AG04450 (cell line): ENCODE data around the gene SPAG9. TPM values are rescaled to one million over a fixed set of nuclear protein-coding genes. Genes with fewer than 3 reads are reported as not detected.

ENCODE experiments used
- CTCF ChIA-PET: fragments of 300-600, 350-600 bp; formaldehyde crosslinking; extraction: SDS; loops from one replicate; lab custom pipeline; 2022; ENCODE audit warnings: antibody characterized with exemption, inconsistent platforms; lab: Charles Lee
- POLR2A ChIA-PET: fragments of 350-600 bp; formaldehyde crosslinking; extraction: SDS; loops from one replicate; lab custom pipeline; 2021; ENCODE audit warnings: antibody characterized with exemption, inconsistent platforms; lab: Yijun Ruan, JAX
- DNase-seq: peaks from one replicate; pipeline ENCODE4 v3.0.0-alpha.2; 2011; ENCODE audit warnings: low read depth, low spot score
- H3K27ac ChIP-seq: one replicate; pipeline ENCODE4 v1.5.1; 2012; ENCODE audit warnings: low read depth, low read length, control low read depth
- H3K27me3 ChIP-seq: one replicate; pipeline ENCODE4 v1.6.0; 2012; ENCODE audit warnings: low read length; ENCODE audit not compliant: control insufficient read depth, insufficient read depth
- H3K4me3 ChIP-seq: 2 replicates; pipeline ENCODE4 v1.5.1; 2011; ENCODE audit warnings: mild to moderate bottlenecking, low read depth, low read length, control low read depth
- H3K9me3 ChIP-seq: 2 replicates; pipeline ENCODE4 v1.5.1; 2012; ENCODE audit warnings: low read length; ENCODE audit not compliant: control insufficient read depth, insufficient read depth
- polyA plus RNA-seq: library from polyadenylated mRNA; depleted of rRNA; stranded (reverse); fragments of >200 nt; gene quantifications from 2 replicates; pipeline ENCODE4 v1.2.3, GENCODE V29; 2011
- TF ChIP-seq, protein P1 (sequence below): IDR thresholded peaks from 2 replicates; pipeline ENCODE4 v1.5.1; 2011; ENCODE audit warnings: low read depth, low read length, control low read depth, inconsistent platforms

The SPAG9 gene
- polyA plus RNA-seq, 1 experiment = 42.1 TPM

DNA sequence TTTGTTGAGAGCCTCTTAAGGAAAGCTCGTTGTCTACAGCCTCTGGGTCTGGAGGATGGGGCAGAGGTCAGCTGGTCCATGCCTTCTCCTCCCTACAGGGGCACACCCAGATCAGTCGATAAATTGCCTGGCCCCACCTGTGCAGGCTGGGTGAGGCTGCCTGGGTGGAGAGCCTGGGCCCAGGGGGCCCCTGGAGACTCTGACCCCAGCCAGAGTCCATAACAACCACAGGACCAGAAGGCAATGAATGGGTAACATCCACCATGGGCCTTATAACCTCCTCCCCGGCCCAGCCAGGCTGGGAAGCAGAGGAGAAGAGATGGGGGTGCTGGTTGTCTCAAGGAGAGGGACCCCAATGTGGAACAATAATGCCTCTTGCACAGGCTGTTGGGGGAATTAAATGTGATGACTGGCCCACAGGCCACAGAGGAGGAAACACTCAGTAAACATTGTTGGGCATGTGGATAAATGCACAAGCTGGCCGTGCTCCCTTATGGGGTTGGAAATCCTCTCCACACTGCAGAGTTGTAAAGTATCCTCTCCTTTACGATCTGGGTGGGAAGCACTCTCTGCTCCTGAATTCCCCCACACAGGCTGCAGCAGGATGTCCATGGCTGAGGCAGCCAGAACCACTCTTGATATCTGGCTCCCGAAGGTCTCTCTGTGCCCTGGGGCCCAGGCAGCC, 197.8 kb downstream of the SPAG9 start:
- H3K4me3 ChIP-seq = no peak overlapping the region
- ChIA-PET CTCF (no interaction called here), POLR2A (interaction anchor here (1.0 to 1.4 kb wide), 2 partner anchors 56 to 57 kb away, joined by 4 to 6 read pairs; partner anchors contain the start of gene TOB1)
- no peaks in the 10 kb centered on the region for H3K27me3 ChIP-seq
- H3K9me3 ChIP-seq = no peaks in the 10 kb centered on the region
- DNase-seq = no peak
- TF ChIP-seq, protein P1, sequence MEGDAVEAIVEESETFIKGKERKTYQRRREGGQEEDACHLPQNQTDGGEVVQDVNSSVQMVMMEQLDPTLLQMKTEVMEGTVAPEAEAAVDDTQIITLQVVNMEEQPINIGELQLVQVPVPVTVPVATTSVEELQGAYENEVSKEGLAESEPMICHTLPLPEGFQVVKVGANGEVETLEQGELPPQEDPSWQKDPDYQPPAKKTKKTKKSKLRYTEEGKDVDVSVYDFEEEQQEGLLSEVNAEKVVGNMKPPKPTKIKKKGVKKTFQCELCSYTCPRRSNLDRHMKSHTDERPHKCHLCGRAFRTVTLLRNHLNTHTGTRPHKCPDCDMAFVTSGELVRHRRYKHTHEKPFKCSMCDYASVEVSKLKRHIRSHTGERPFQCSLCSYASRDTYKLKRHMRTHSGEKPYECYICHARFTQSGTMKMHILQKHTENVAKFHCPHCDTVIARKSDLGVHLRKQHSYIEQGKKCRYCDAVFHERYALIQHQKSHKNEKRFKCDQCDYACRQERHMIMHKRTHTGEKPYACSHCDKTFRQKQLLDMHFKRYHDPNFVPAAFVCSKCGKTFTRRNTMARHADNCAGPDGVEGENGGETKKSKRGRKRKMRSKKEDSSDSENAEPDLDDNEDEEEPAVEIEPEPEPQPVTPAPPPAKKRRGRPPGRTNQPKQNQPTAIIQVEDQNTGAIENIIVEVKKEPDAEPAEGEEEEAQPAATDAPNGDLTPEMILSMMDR = no peak
- H3K27ac ChIP-seq = no peak overlapping the region

DNA sequence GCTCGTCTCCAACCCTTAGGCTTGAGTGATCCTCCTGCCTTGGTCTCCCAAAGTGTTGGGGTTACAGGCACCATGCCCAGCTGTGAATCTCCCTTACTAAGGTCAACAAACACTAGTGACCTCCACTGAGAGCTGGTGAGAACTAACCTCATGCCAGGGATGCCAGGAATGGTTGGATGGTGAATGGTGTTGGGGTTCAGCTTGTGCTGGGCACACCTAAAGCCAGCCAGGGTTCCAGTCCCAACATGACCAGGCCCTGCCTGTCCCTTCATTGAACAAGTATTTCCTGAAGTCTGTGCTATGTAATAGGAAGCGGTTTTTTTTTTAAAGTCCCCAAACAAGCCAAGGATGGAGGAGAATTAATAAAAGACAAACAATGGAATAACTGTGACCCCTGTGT, 198.6 kb downstream of the SPAG9 start:
- POLR2A ChIA-PET = interaction anchor here (1.0 kb wide), 1 partner anchor 56 kb away, joined by 6 read pairs; the partner anchor contains the start of gene TOB1
- H3K4me3 ChIP-seq = no peak overlapping the region
- CTCF ChIA-PET = interaction anchor here (0.6 kb wide), 1 partner anchor 69 kb away, joined by 3 read pairs; no protein-coding TSS in a partner anchor
- DNase-seq = no peak
- TF ChIP-seq, protein P1 = no peak
- no peak overlapping the region for H3K27ac ChIP-seq
- no peaks in the 10 kb centered on the region for H3K9me3 ChIP-seq
- H3K27me3 ChIP-seq = no peaks in the 10 kb centered on the region

DNA sequence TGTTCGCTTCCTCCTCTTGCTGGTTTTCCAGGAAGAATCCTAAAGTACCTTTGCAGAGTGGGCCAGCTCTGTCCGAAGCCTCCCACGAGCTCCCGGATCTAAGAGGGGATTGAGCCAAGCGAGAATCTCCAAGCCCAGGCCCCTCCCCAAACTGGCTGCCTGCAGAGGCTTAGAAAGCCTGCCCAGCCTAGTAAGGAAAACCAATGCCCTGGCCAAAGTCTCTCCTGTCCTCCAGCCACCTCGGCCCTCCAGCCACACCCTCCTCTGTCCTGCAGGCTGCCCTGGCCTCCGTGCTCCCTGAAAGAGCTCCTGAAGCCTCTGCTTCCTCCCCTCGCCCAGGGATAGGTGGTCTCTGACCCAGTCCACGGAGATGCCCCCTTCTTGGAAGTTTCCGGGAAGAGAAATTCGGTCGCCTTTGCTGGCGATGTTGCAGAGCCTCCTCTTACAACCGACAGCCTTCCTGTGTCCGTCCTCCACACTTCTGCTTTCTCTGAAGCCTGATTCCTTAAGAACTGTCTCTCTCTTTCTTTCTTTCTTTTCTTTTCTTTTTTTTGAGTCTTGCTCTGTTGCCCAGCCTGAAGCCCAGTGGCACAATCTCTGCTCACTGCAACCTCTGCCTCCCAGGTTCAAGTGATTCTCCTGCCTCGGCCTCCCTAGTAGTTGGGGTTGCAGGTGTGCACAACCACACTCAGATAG, 199.6 kb downstream of the SPAG9 start:
- H3K4me3 ChIP-seq = no peak overlapping the region
- no peak for DNase-seq
- TF ChIP-seq, protein P1 = no peak
- H3K9me3 ChIP-seq = no peaks in the 10 kb centered on the region
- no peaks in the 10 kb centered on the region for H3K27me3 ChIP-seq
- POLR2A ChIA-PET = interaction anchor here (1.1 kb wide), 1 partner anchor 55 kb away, joined by 4 read pairs; the partner anchor contains the start of gene TOB1
- no peak overlapping the region for H3K27ac ChIP-seq
- CTCF ChIA-PET = no interaction called here

DNA sequence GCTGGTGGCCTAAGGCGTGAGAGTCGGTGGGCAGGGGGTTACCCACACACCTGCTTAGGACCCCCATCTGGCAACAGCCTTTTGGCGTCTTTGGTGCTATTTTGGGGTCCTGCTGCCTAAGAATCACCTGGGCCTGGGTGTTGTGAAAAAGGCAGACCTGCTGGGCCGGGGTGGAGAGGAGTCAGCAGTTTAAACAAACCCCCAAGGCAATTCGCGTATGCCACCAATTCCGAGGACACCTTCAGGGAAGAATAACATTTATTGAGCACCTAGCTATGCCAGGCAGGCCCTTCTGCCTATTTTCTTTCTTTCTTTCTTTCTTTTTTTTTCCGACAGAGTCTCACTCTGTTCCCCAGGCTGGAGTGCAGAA, 200.6 kb downstream of the SPAG9 start:
- POLR2A ChIA-PET = interaction anchor here (1.1 kb wide), 1 partner anchor 54 kb away, joined by 4 read pairs; the partner anchor contains the start of gene TOB1
- CTCF ChIA-PET = no interaction called here
- H3K27ac ChIP-seq = no peak overlapping the region

More for the DNA sequence above, 200.6 kb downstream of the SPAG9 start:
- Histone ChIP-seq H3K9me3 (no peaks in the 10 kb centered on the region), H3K27me3 (no peaks in the 10 kb centered on the region), H3K4me3 (no peak overlapping the region)
- DNase-seq = no peak
- TF ChIP-seq, protein P1 = no peak
